Neural cell (in vitro differentiated cells): Measurements from ENCODE around the gene TOR2A. TPM values are rescaled to one million over a fixed set of nuclear protein-coding genes. Genes with fewer than 3 reads are reported as not detected.

Experiments
- polyA plus RNA-seq: library from polyadenylated mRNA; depleted of rRNA; stranded (reverse); fragments of >200 nt; gene quantifications from 2 replicates; pipeline ENCODE4 v1.2.3, GENCODE V29; 2014

TOR2A gene
- polyA plus RNA-seq, 1 donor from 2014 or later = 59.7 TPM

Other genes starting within 250 kb of the TOR2A start
- gene STXBP1, start 123.0 kb downstream of the TOR2A start, polyA plus RNA-seq = 42.5 and 66.2 TPM in 2 replicates
- gene CFAP157, start 28.3 kb downstream of the TOR2A start, polyA plus RNA-seq = 1.3 and 1.6 TPM in 2 replicates
- gene PTRH1, start 19.6 kb downstream of the TOR2A start, polyA plus RNA-seq = 20.0 and 21.9 TPM in 2 replicates
- gene TTC16, start 19.2 kb downstream of the TOR2A start, polyA plus RNA-seq = 0.11 and 0.26 TPM in 2 replicates
- gene SH2D3C, start 43.4 kb upstream of the TOR2A start, polyA plus RNA-seq = 14.5 and 19.4 TPM in 2 replicates
- 195 and 253 TPM in 2 replicates for gene CDK9, start 50.7 kb upstream of the TOR2A start, polyA plus RNA-seq
- 38.4 and 60.5 TPM in 2 replicates for gene FPGS, start 67.6 kb upstream of the TOR2A start, polyA plus RNA-seq
- gene ENG, start 119.4 kb upstream of the TOR2A start, polyA plus RNA-seq = 0.10 TPM in 1 of 2 replicates, not detected in the other
- gene AK1, start 142.4 kb upstream of the TOR2A start, polyA plus RNA-seq = 105 and 137 TPM in 2 replicates
- 44.2 and 59.3 TPM in 2 replicates for gene ST6GALNAC6, start 164.3 kb upstream of the TOR2A start, polyA plus RNA-seq
- 4.8 and 5.9 TPM in 2 replicates for gene ST6GALNAC4, start 181.7 kb upstream of the TOR2A start, polyA plus RNA-seq
- gene PIP5KL1, start 195.5 kb upstream of the TOR2A start, polyA plus RNA-seq = 3.4 and 5.2 TPM in 2 replicates
- 30.5 and 44.9 TPM in 2 replicates for gene DPM2, start 202.6 kb upstream of the TOR2A start, polyA plus RNA-seq
- 6.7 and 18.5 TPM in 2 replicates for gene EEIG1, start 245.7 kb upstream of the TOR2A start, polyA plus RNA-seq